Body of pancreas (tissue), 4 donors: ENCODE measurements around the gene ABCG2. TPM values are rescaled to one million over a fixed set of nuclear protein-coding genes. Genes with fewer than 3 reads are reported as not detected.

ENCODE experiments used
- ATAC-seq: fragments of 150-250 bp; one replicate; pipeline ENCODE4 v1.9.1; 2016
- DNase-seq, 4 donors: peaks; one replicate each; pipeline ENCODE4 v3.0.0-alpha.2; 2019
- H3K27ac ChIP-seq, 4 donors: fragments of 200-600 bp; sonication (generic); 1 replicate in 3 of 4; 2 replicates in 1 of 4; pipeline versions ENCODE4 v1.5.1 to v1.6.1; 2016 to 2019; ENCODE audit warnings: mild to moderate bottlenecking in 1 of 4, mixed read lengths in 1 of 4, moderate library complexity in 1 of 4
- H3K27me3 ChIP-seq, 2 donors: fragments of 200-600 bp; sonication (generic); one replicate each; pipeline ENCODE4 v1.6.0; 2016; ENCODE audit warnings: mild to moderate bottlenecking in 1 of 2
- H3K36me3 ChIP-seq, 2 donors: fragments of 200-600 bp; sonication (generic); replicated peaks in 1 of 2; 2 replicates each; pipeline ENCODE4 v1.5.1; 2016; ENCODE audit warnings: low read depth in 2 of 2; ENCODE audit not compliant: insufficient read depth in 1 of 2
- H3K4me1 ChIP-seq: fragments of 200-600 bp; sonication (generic); one replicate; pipeline ENCODE4 v1.6.0; 2016
- H3K4me3 ChIP-seq, 2 donors: fragments of 200-600 bp; sonication (generic); 1 replicate in 1 of 2; 2 replicates in 1 of 2; pipeline ENCODE4 v1.5.1; 2016 to 2019
- H3K9me3 ChIP-seq, 3 donors: fragments of 200-600 bp; sonication (generic); 1 replicate in 2 of 3; 2 replicates in 1 of 3; pipeline ENCODE4 v1.5.1; 2016
- CTCF ChIP-seq, 7 experiments: fragments of 450-650 bp in 4 of 7; fragments of 200-600 bp in 3 of 7; sonication (generic) in 3 of 7; IDR thresholded peaks; one replicate each; pipeline ENCODE4 v1.5.1; 2016 to 2019; ENCODE audit warnings: antibody characterized with exemption in 7 of 7
- POLR2A ChIP-seq, 3 donors: fragments of 450-650 bp; IDR thresholded peaks; one replicate each; pipeline ENCODE4 v1.6.1; 2016; ENCODE audit warnings: antibody characterized with exemption in 3 of 3, mild to moderate bottlenecking in 2 of 3
- WGBS, 2 donors: methylation state at CpG; one replicate each; pipeline ENCODE4 v1.1.5; 2017; 5-methylcytosine and 5-hydroxymethylcytosine counted together
- intact Hi-C: fragments of 100-400 bp; cut with DNase I; formaldehyde crosslinking; loops from one replicate; pipeline ENCODE4 v1.15.1; 2023
- total RNA-seq, 2 donors: library from RNA; depleted of rRNA; stranded (reverse); fragments of >200 nt; gene quantifications; one replicate each; pipeline ENCODE4 v1.1.0, GENCODE V29; 2016

Gene ABCG2
- total RNA-seq, 2 donors from 2014 or later: 0.66 to 2.1 TPM

DNA sequence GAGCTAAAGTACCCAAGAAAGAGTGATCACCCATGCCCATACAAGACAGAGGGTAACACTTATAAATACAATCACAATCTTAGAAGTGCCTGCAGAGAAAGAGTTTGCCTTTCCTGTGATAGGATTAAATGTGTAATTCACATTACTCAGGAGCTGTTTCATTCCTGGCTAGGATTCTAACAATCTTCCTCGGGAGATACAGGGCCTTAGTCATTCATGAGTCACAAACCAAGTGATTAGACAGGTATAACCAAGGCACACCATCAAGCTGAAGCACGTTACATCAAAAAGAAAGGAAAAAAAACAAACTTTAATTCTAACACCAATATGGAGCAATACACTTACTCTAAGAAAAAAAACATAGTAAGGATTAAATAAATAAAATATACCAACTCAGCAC lies 14.9 kb downstream of the ABCG2 start:
- H3K27me3 ChIP-seq: no peaks in the 10 kb centered on the region
- DNase-seq (no peak), ATAC-seq (no peak)
- no peak overlapping the region for H3K4me3 ChIP-seq
- H3K27ac ChIP-seq: no peak overlapping the region
- H3K4me1 ChIP-seq: no peaks in the 10 kb centered on the region
- no peaks in the 10 kb centered on the region for H3K9me3 ChIP-seq
- TF ChIP-seq CTCF (IDR thresholded peaks at IDR 0.05): no peak
- TF ChIP-seq POLR2A (IDR thresholded peaks at IDR 0.05): no peak
- H3K36me3 ChIP-seq: no peaks in the 10 kb centered on the region
- 69 to 80% methylated on average over 2 of the region's 2 CpGs for WGBS, 2 donors
- intact Hi-C loops: no loop called here

- Histone ChIP-seq H3K9me3 (no peaks in the 10 kb centered on the region), H3K27ac (no peak overlapping the region), H3K36me3 (no peaks in the 10 kb centered on the region), H3K4me1 (no peaks in the 10 kb centered on the region), H3K4me3 (no peak overlapping the region), H3K27me3 (no peaks in the 10 kb centered on the region)
- TF ChIP-seq CTCF (IDR thresholded peaks at IDR 0.05): no peak
- WGBS, 2 donors: 86 to 89% methylated on average over 2 of the region's 2 CpGs
- DNase-seq (no peak), ATAC-seq (no peak)
- intact Hi-C loops: no loop called here
Measured at GRCh38 chr4:88138561-88138960, 19.9 kb downstream of the ABCG2 start.

DNA sequence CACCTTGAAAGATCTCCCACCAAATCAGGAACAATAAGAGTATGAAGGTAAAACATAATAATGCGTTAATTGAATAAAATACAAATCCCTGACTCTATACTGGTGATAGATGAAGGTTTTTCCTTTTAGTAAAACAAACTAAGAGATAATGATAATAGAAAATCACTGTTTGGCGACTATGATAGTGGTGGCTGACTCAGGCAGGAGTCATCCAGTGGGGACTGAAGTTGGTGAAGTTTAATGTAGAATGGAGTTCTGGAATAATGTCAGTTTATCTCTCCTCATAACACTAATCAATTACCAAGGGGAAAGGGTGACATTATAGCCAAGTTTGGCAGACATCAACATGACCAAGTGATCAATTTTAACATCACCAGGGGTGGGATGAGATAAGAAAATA lies 21.3 kb downstream of the ABCG2 start:
- Histone ChIP-seq H3K36me3 (no peaks in the 10 kb centered on the region), H3K27ac (no peak overlapping the region), H3K9me3 (no peaks in the 10 kb centered on the region), H3K4me1 (no peaks in the 10 kb centered on the region), H3K27me3 (no peaks in the 10 kb centered on the region), H3K4me3 (no peak overlapping the region)
- intact Hi-C loops: no loop called here
- WGBS, 2 donors: 82 to 84% methylated on average over 2 of the region's 2 CpGs
- DNase-seq (no peak), ATAC-seq (no peak)
- TF ChIP-seq POLR2A (IDR thresholded peaks at IDR 0.05): no peak
- TF ChIP-seq CTCF (IDR thresholded peaks at IDR 0.05): no peak

GRCh38 chr4:88136249-88136648 lies 22.2 kb downstream of the ABCG2 start:
- H3K4me3 ChIP-seq: no peak overlapping the region
- no peaks in the 10 kb centered on the region for H3K36me3 ChIP-seq
- 82 to 92% methylated on average over 3 of the region's 3 CpGs for WGBS, 2 donors
- intact Hi-C loops: no loop called here
- no peaks in the 10 kb centered on the region for H3K9me3 ChIP-seq
- no peak for DNase-seq
- H3K27ac ChIP-seq: no peak overlapping the region
- no peak for TF ChIP-seq CTCF (IDR thresholded peaks at IDR 0.05)
- no peak for TF ChIP-seq POLR2A (IDR thresholded peaks at IDR 0.05)
- H3K27me3 ChIP-seq: no peaks in the 10 kb centered on the region
- ATAC-seq: no peak
- no peaks in the 10 kb centered on the region for H3K4me1 ChIP-seq

DNA sequence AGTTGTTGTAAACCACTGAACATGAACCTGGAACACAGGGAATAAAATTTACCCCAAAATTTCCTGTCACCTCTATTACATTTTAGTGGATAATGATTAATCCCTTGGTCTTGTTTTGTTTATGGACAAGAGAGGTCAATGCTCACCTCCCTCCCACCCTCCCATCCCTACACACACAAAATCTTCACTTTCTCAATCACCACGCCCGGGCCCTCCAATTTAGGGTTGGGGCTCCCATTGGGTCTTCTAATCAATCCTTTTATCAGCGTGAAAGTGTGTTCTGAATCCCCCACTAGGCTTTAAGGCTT lies 23.1 kb downstream of the ABCG2 start:
- Histone ChIP-seq H3K9me3 (no peaks in the 10 kb centered on the region), H3K36me3 (no peaks in the 10 kb centered on the region), H3K27ac (no peak overlapping the region), H3K27me3 (no peaks in the 10 kb centered on the region), H3K4me3 (no peak overlapping the region), H3K4me1 (no peaks in the 10 kb centered on the region)
- TF ChIP-seq POLR2A (IDR thresholded peaks at IDR 0.05) (no peak), CTCF (IDR thresholded peaks at IDR 0.05) (no peak)
- intact Hi-C loops: no loop called here
- no peak for ATAC-seq
- WGBS, 2 donors: 63 to 65% methylated on average over 3 of the region's 3 CpGs
- no peak for DNase-seq
